ENCODE results near the gene HSPA12A. TPM values are rescaled to one million over a fixed set of nuclear protein-coding genes. Genes with fewer than 3 reads are reported as not detected.
A peak's percentile ranks its signal among the peaks of the same experiment; 100 is the strongest.

Gene HSPA12A
- total RNA-seq, 2 experiments from 2014 or later, result 0.05 to 0.18 TPM

DNA sequence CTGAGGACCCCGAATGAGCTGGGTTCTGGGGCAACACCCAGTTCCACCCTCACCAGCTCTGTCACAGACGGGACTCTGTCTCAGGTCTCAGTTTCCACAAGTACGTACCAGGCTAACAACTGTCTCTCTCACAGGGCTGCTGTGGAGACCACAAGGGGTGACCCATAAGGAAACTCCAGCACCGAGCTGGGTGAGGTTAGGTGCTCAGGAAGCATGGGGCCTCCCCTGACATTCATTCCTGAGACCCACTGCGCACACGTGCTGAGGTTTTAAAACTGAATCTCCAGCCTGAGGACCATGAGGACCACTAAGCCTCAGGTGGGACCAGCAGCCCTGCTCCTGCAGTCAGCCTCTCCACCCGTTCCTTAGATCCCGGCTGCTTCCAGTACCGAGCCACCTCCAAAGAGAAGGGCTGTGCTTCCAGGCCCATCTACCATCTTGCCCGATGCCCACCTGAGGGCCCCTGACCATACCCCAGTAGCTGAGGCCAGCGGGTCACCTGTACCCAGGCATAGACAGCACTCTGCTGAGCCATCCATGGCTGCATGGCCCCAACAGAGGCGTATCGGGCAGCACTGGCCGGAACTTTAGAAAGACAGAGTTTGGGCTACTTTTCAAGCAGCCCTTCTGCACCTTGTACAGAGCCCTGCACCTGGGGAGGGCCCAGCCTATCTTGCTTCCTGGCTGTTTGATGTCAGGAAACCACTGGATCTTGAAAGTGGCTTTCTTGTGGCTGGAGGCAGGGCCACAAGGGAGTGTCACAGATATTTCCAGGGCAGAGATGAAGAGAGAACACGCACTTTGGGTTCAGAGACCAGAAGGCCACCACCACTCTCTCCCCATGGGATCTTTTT, 18.7 kb downstream of the HSPA12A start:
- Mint-ChIP-seq H3K27ac (no peak overlapping the region), H3K4me1 (peaks cover 21% of the 10 kb centered on the region), H3K27me3 (peaks cover 32% of the 10 kb centered on the region), H3K4me3 (no peak overlapping the region), H3K9me3 (no peaks in the 10 kb centered on the region), H3K36me3 (ENCODE audit: low read depth) (no peaks in the 10 kb centered on the region)
- DNase-seq, result peak; percentile 54
- POLR2A ChIA-PET, result no interaction called here
- CTCF ChIA-PET, result no interaction called here

- Mint-ChIP-seq H3K36me3 (ENCODE audit: low read depth) (no peaks in the 10 kb centered on the region), H3K4me3 (no peak overlapping the region), H3K9me3 (no peaks in the 10 kb centered on the region), H3K4me1 (peaks cover 21% of the 10 kb centered on the region), H3K27ac (no peak overlapping the region), H3K27me3 (peaks cover 32% of the 10 kb centered on the region)
- POLR2A ChIA-PET, result no interaction called here
- DNase-seq, result no peak
- CTCF ChIA-PET, result no interaction called here
These were observed 19.5 kb downstream of the HSPA12A start for GRCh38 chr10:116722736-116723427.

GRCh38 chr10:116721547-116722392, 20.6 kb downstream of the HSPA12A start:
- Mint-ChIP-seq H3K4me3 (no peak overlapping the region), H3K4me1 (peaks cover 21% of the 10 kb centered on the region), H3K27ac (no peak overlapping the region), H3K36me3 (ENCODE audit: low read depth) (no peaks in the 10 kb centered on the region), H3K27me3 (peaks cover 32% of the 10 kb centered on the region), H3K9me3 (no peaks in the 10 kb centered on the region)
- ChIA-PET POLR2A (no interaction called here), CTCF (no interaction called here)
- DNase-seq, result no peak

GRCh38 chr10:116720668-116721546, 21.5 kb downstream of the HSPA12A start:
- DNase-seq, result no peak
- Mint-ChIP-seq H3K27ac (no peak overlapping the region), H3K36me3 (ENCODE audit: low read depth) (no peaks in the 10 kb centered on the region), H3K4me1 (peaks cover 21% of the 10 kb centered on the region), H3K9me3 (no peaks in the 10 kb centered on the region), H3K4me3 (no peak overlapping the region), H3K27me3 (peaks cover 23% of the 10 kb centered on the region)
- CTCF ChIA-PET, result no interaction called here
- POLR2A ChIA-PET, result no interaction called here

- ChIA-PET CTCF (interaction anchor here (1.2 kb wide), 1 partner anchor 35 kb away, joined by 3 read pairs; no protein-coding TSS in a partner anchor), POLR2A (no interaction called here)
- DNase-seq, result no peak
- peaks cover 23% of the 10 kb centered on the region for H3K27me3 Mint-ChIP-seq
- no peak overlapping the region for H3K27ac Mint-ChIP-seq
- peaks cover 21% of the 10 kb centered on the region for H3K4me1 Mint-ChIP-seq
- H3K9me3 Mint-ChIP-seq, result no peaks in the 10 kb centered on the region
- H3K36me3 Mint-ChIP-seq (ENCODE audit: low read depth), result no peaks in the 10 kb centered on the region
- H3K4me3 Mint-ChIP-seq, result no peak overlapping the region
These were observed 22.1 kb downstream of the HSPA12A start for GRCh38 chr10:116720241-116720643.

DNA sequence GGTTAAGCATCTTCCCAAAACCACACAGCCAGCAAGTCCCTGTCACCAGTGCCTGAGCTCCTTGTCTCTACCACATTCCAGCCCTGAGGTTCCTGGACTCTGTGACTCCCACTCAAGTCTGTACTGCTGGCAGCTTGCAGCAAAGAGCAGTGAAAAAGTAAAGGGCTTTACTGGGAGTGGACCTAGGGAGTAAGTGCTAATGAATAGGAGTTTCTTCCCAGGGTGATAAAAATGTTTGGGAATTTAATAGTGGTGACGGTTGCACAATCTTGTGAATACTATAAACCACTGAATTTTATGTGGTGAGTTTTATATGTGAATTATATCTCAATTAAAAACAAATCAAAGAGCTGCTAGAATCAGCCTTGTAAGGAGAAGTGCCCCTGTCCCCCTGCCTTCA, 22.6 kb downstream of the HSPA12A start:
- ChIA-PET CTCF (interaction anchor here (1.2 kb wide), 1 partner anchor 35 kb away, joined by 3 read pairs; no protein-coding TSS in a partner anchor), POLR2A (no interaction called here)
- peaks cover 23% of the 10 kb centered on the region for H3K27me3 Mint-ChIP-seq
- DNase-seq, result no peak
- H3K9me3 Mint-ChIP-seq, result no peaks in the 10 kb centered on the region
- no peak overlapping the region for H3K4me3 Mint-ChIP-seq
- no peak overlapping the region for H3K27ac Mint-ChIP-seq
- H3K36me3 Mint-ChIP-seq (ENCODE audit: low read depth), result no peaks in the 10 kb centered on the region
- peaks cover 18% of the 10 kb centered on the region for H3K4me1 Mint-ChIP-seq

DNA sequence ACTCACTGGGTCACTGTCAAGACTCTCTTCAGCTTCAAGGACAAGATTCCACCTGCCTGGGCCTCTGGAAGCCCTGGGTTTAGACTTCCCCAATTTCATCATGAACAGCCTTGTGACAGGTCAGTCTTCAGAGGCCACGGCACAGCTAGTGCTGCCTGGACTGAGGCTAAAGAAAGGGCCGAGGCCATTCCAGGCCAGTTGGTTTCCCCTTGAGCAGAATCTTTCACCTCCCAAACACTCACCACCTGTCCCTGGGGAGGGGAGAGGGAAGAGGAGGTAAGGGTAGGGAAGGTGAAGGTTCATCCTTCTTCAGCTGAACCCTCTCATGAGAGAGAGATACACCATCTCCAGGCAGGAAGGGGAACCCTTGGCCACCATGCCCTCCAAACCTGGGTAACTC, 24.3 kb downstream of the HSPA12A start:
- Mint-ChIP-seq H3K36me3 (ENCODE audit: low read depth) (no peaks in the 10 kb centered on the region), H3K9me3 (no peaks in the 10 kb centered on the region), H3K27me3 (peaks cover 29% of the 10 kb centered on the region), H3K4me3 (no peak overlapping the region), H3K27ac (no peak overlapping the region), H3K4me1 (peaks cover 2% of the 10 kb centered on the region)
- POLR2A ChIA-PET, result no interaction called here
- CTCF ChIA-PET, result interaction anchor here (0.6 kb wide), 1 partner anchor 31 kb away, joined by 6 read pairs; no protein-coding TSS in a partner anchor
- no peak for DNase-seq

- H3K4me1 Mint-ChIP-seq, result no peaks in the 10 kb centered on the region
- ChIA-PET POLR2A (no interaction called here), CTCF (no interaction called here)
- no peaks in the 10 kb centered on the region for H3K36me3 Mint-ChIP-seq (ENCODE audit: low read depth)
- no peak overlapping the region for H3K4me3 Mint-ChIP-seq
- no peaks in the 10 kb centered on the region for H3K9me3 Mint-ChIP-seq
- no peak overlapping the region for H3K27ac Mint-ChIP-seq
- no peak for DNase-seq
- peaks cover 18% of the 10 kb centered on the region for H3K27me3 Mint-ChIP-seq
These were observed 26.0 kb downstream of the HSPA12A start for GRCh38 chr10:116716381-116716780.

- DNase-seq, result no peak
- ChIA-PET POLR2A (no interaction called here), CTCF (interaction anchor here (0.6 kb wide), 1 partner anchor 37 kb away, joined by 4 read pairs; no protein-coding TSS in a partner anchor)
- H3K9me3 Mint-ChIP-seq, result no peaks in the 10 kb centered on the region
- H3K4me1 Mint-ChIP-seq, result no peaks in the 10 kb centered on the region
- no peaks in the 10 kb centered on the region for H3K36me3 Mint-ChIP-seq (ENCODE audit: low read depth)
- H3K4me3 Mint-ChIP-seq, result no peak overlapping the region
- no peak overlapping the region for H3K27ac Mint-ChIP-seq
- H3K27me3 Mint-ChIP-seq, result peaks cover 13% of the 10 kb centered on the region
These were observed 26.5 kb downstream of the HSPA12A start for GRCh38 chr10:116715839-116716377.

- ChIA-PET POLR2A (no interaction called here), CTCF (interaction anchor here (0.6 kb wide), 1 partner anchor 37 kb away, joined by 4 read pairs; no protein-coding TSS in a partner anchor)
- no peaks in the 10 kb centered on the region for H3K36me3 Mint-ChIP-seq (ENCODE audit: low read depth)
- no peaks in the 10 kb centered on the region for H3K4me1 Mint-ChIP-seq
- no peak for DNase-seq
- H3K9me3 Mint-ChIP-seq, result no peaks in the 10 kb centered on the region
- no peak overlapping the region for H3K4me3 Mint-ChIP-seq
- no peak overlapping the region for H3K27ac Mint-ChIP-seq
- H3K27me3 Mint-ChIP-seq, result peaks cover 13% of the 10 kb centered on the region
These were observed 27.0 kb downstream of the HSPA12A start for GRCh38 chr10:116715341-116715740.

GRCh38 chr10:116713846-116714245, 28.5 kb downstream of the HSPA12A start:
- ChIA-PET POLR2A (no interaction called here), CTCF (no interaction called here)
- Mint-ChIP-seq H3K9me3 (no peaks in the 10 kb centered on the region), H3K36me3 (ENCODE audit: low read depth) (no peaks in the 10 kb centered on the region), H3K4me3 (no peak overlapping the region), H3K27ac (no peak overlapping the region), H3K27me3 (peaks cover 9% of the 10 kb centered on the region), H3K4me1 (no peaks in the 10 kb centered on the region)
- no peak for DNase-seq

DNA sequence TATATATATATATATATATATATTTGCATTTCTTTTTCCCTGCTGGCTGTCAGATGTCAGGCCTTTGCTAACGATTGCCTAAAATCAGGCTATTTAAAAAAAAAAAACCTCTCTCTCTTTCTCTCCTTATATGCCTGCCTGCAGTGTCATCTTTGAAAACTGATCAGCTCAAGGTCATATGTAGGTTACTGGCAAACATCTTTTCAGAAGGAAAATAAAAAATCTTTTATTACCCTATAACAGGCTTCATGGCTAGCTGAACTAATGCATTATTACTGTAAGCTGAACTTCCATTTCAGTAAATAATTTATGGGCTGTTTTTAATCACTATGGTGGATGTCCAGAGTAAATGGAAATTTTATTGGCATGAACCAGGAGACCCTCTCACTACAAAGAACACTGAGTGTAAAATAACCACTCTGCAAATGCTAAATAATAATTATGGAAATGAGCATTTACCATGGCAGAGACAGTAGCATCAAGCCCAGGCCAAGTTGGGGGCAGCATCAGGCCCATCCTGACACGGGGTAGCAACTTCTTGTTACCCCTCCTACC, 29.3 kb downstream of the HSPA12A start:
- Mint-ChIP-seq H3K4me1 (no peaks in the 10 kb centered on the region), H3K9me3 (no peaks in the 10 kb centered on the region), H3K36me3 (ENCODE audit: low read depth) (no peaks in the 10 kb centered on the region), H3K27me3 (peaks cover 8% of the 10 kb centered on the region), H3K4me3 (no peak overlapping the region), H3K27ac (no peak overlapping the region)
- DNase-seq, result no peak
- POLR2A ChIA-PET, result no interaction called here
- CTCF ChIA-PET, result no interaction called here

Data from activated CD4-positive, alpha-beta memory T cell treated with anti-CD3 and anti-CD28 coated beads, Interleukin-2, amount 10 ng/mL, durations not matched to agents 7 days and 5 days (primary cell).